Measurements from ENCODE around the gene SIM1. TPM values are rescaled to one million over a fixed set of nuclear protein-coding genes. Genes with fewer than 3 reads are reported as not detected.

The SIM1 gene
- total RNA-seq, 1 experiment from 2014 or later: not detected

- no peaks in the 10 kb centered on the region for H3K36me3 ChIP-seq (ENCODE audit: control insufficient read depth, insufficient read depth, low read length)
- H3K9me3 ChIP-seq (ENCODE audit: control insufficient read depth, insufficient read depth, low read depth, low read length): no peaks in the 10 kb centered on the region
- BruUV-seq (replicated peaks): no TSS peak
- ChIA-PET POLR2A (no interaction called here), CTCF (no interaction called here)
- H3K27ac ChIP-seq (ENCODE audit: low read length): no peak overlapping the region
- no peaks in the 10 kb centered on the region for H3K27me3 ChIP-seq (ENCODE audit: control insufficient read depth, insufficient read depth, low read length)
- H3K4me1 ChIP-seq (ENCODE audit: control insufficient read depth, insufficient read depth, low read length): no peaks in the 10 kb centered on the region
- no peak for ATAC-seq
- intact Hi-C loops (cut with micrococcal nuclease; ENCODE audit: unreplicated experiment): no loop called here
- H3K4me3 ChIP-seq (ENCODE audit: low read depth in 2 of 2, low read length in 2 of 2): no peak overlapping the region
- in situ Hi-C loops (cut with HindIII; ENCODE audit: low pct_unique_long_range_greater_than_20kb, low sequenced_read_pairs): no loop called here
- TF ChIP-seq CTCF (IDR thresholded peaks at IDR 0.05) (no peak), POLR2AphosphoS5 (IDR thresholded peaks at IDR 0.05; ENCODE audit: low read depth, low read length) (no peak), SIN3A (IDR thresholded peaks at IDR 0.05; ENCODE audit: borderline replicate concordance, insufficient read depth, low read depth, low read length) (no peak), REST (IDR thresholded peaks at IDR 0.05; ENCODE audit: insufficient read depth in 1 of 2, low read depth in 2 of 2, low read length in 1 of 2) (no peak), TCF7L2 (IDR thresholded peaks at IDR 0.05; ENCODE audit: low read depth, low read length) (no peak)
- DNase-seq (ENCODE audit: low read depth, low spot score): no peak
Observed at GRCh38 chr6:100420711-100421110, 44.0 kb downstream of the SIM1 start.

- Histone ChIP-seq H3K27ac (ENCODE audit: low read length) (no peak overlapping the region), H3K9me3 (ENCODE audit: control insufficient read depth, insufficient read depth, low read depth, low read length) (no peaks in the 10 kb centered on the region), H3K4me3 (ENCODE audit: low read depth in 2 of 2, low read length in 2 of 2) (no peak overlapping the region), H3K27me3 (ENCODE audit: control insufficient read depth, insufficient read depth, low read length) (no peaks in the 10 kb centered on the region), H3K36me3 (ENCODE audit: control insufficient read depth, insufficient read depth, low read length) (no peaks in the 10 kb centered on the region), H3K4me1 (ENCODE audit: control insufficient read depth, insufficient read depth, low read length) (no peaks in the 10 kb centered on the region)
- no peak for DNase-seq (ENCODE audit: low read depth, low spot score)
- ChIA-PET CTCF (interaction anchor here (0.6 kb wide), 1 partner anchor 279 kb away, joined by 8 read pairs; no protein-coding TSS in a partner anchor), POLR2A (no interaction called here)
- in situ Hi-C loops (cut with HindIII; ENCODE audit: low pct_unique_long_range_greater_than_20kb, low sequenced_read_pairs): no loop called here
- BruUV-seq (replicated peaks): no TSS peak
- ATAC-seq: no peak
- TF ChIP-seq POLR2AphosphoS5 (IDR thresholded peaks at IDR 0.05; ENCODE audit: low read depth, low read length) (no peak), TCF7L2 (IDR thresholded peaks at IDR 0.05; ENCODE audit: low read depth, low read length) (no peak), CTCF (IDR thresholded peaks at IDR 0.05) (no peak), SIN3A (IDR thresholded peaks at IDR 0.05; ENCODE audit: borderline replicate concordance, insufficient read depth, low read depth, low read length) (no peak), REST (IDR thresholded peaks at IDR 0.05; ENCODE audit: insufficient read depth in 1 of 2, low read depth in 2 of 2, low read length in 1 of 2) (no peak)
- intact Hi-C loops (cut with micrococcal nuclease; ENCODE audit: unreplicated experiment): no loop called here
Observed at GRCh38 chr6:100417036-100417435, 47.7 kb downstream of the SIM1 start.

Measured in Panc1 (cell line).